AG09309 (cell line): Measurements from ENCODE around the gene RRP7A.

ENCODE experiments used
- DNase-seq: peaks from one replicate; pipeline ENCODE4 v3.0.0-alpha.2; 2010; ENCODE audit warnings: low read depth
- H3K4me3 ChIP-seq: 2 replicates; pipeline ENCODE4 v1.5.1; 2011; ENCODE audit warnings: mild to moderate bottlenecking, low read depth, low read length, moderate library complexity; ENCODE audit not compliant: control insufficient read depth
- CTCF ChIP-seq: IDR thresholded peaks from 2 replicates; pipeline ENCODE4 v1.5.1; 2011; ENCODE audit warnings: mild to moderate bottlenecking, low read depth, low read length, inconsistent platforms; ENCODE audit not compliant: insufficient read depth, control insufficient read depth; ENCODE audit errors: missing control alignments

RRP7A gene

GRCh38 chr22:42472671-42473070 lies 46.9 kb downstream of the RRP7A start:
- H3K4me3 ChIP-seq, result no peak overlapping the region
- DNase-seq, result no peak
- no peak for TF ChIP-seq CTCF

GRCh38 chr22:42471441-42471840 lies 48.2 kb downstream of the RRP7A start:
- TF ChIP-seq CTCF, result no peak
- no peak overlapping the region for H3K4me3 ChIP-seq
- no peak for DNase-seq

GRCh38 chr22:42470366-42471082 lies 49.1 kb downstream of the RRP7A start:
- DNase-seq, result no peak
- no peak overlapping the region for H3K4me3 ChIP-seq
- no peak for TF ChIP-seq CTCF

GRCh38 chr22:42468841-42469240 lies 50.8 kb downstream of the RRP7A start:
- TF ChIP-seq CTCF, result no peak

GRCh38 chr22:42462016-42462415 lies 57.6 kb downstream of the RRP7A start:
- no peak overlapping the region for H3K4me3 ChIP-seq
- DNase-seq, result no peak
- TF ChIP-seq CTCF, result no peak

More at GRCh38 chr22:42468841-42469240, 50.8 kb downstream of the RRP7A start:
- no peak overlapping the region for H3K4me3 ChIP-seq
- peak; percentile 3 for DNase-seq

GRCh38 chr22:42461511-42461910 lies 58.1 kb downstream of the RRP7A start:
- H3K4me3 ChIP-seq, result no peak overlapping the region
- no peak for DNase-seq
- TF ChIP-seq CTCF, result no peak
